Measurements from ENCODE around the gene RAB40B.

RAB40B gene

GRCh38 chr17:82614095-82614631, 84.3 kb downstream of the RAB40B start:
- DNase-seq, result no peak

- DNase-seq, result no peak
These were observed 85.0 kb downstream of the RAB40B start for GRCh38 chr17:82613283-82614094.

GRCh38 chr17:82611140-82612058, 87.1 kb downstream of the RAB40B start:
- no peak for DNase-seq

- DNase-seq, result no peak
These were observed 88.8 kb downstream of the RAB40B start for GRCh38 chr17:82609655-82610054.

GRCh38 chr17:82608816-82609215, 89.7 kb downstream of the RAB40B start:
- DNase-seq, result no peak

- DNase-seq, result no peak
These were observed 92.4 kb downstream of the RAB40B start for GRCh38 chr17:82605939-82606600.
